Measurements from ENCODE around the gene TLR3.

TLR3 gene

GRCh38 chr4:186104890-186105646 is 36.1 kb downstream of the TLR3 start:
- no peak for DNase-seq (ENCODE audit: low read depth in 1 of 2, low spot score in 1 of 2)

GRCh38 chr4:186105647-186106321 is 36.8 kb downstream of the TLR3 start:
- no peak for DNase-seq (ENCODE audit: low read depth in 1 of 2, low spot score in 1 of 2)

- DNase-seq (ENCODE audit: low read depth in 1 of 2, low spot score in 1 of 2), result no peak
These were observed 39.0 kb downstream of the TLR3 start for GRCh38 chr4:186107947-186108346.

DNA sequence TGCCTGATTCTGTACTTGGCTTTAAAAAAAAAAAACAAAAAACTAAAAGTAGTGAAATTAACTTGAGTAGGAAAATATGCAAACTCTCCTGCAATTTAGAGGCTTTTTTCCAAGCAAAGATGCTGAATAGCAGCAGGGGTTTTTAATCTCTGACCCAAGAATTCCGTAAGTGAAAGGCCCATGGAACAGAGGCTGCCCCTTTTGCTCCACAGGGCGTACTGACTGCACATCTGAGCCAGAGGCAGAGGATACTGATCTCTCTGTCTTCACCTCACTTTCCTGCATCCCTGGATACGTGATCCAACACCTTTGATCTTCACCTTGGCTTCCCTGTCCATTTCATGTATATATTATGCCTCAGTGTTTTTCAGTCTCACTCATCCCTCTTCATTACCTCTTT is 39.4 kb downstream of the TLR3 start:
- no peak for DNase-seq (ENCODE audit: low read depth in 1 of 2, low spot score in 1 of 2)

- DNase-seq (ENCODE audit: low read depth in 1 of 2, low spot score in 1 of 2), result no peak
These were observed 40.3 kb downstream of the TLR3 start for GRCh38 chr4:186109245-186109644.

DNA sequence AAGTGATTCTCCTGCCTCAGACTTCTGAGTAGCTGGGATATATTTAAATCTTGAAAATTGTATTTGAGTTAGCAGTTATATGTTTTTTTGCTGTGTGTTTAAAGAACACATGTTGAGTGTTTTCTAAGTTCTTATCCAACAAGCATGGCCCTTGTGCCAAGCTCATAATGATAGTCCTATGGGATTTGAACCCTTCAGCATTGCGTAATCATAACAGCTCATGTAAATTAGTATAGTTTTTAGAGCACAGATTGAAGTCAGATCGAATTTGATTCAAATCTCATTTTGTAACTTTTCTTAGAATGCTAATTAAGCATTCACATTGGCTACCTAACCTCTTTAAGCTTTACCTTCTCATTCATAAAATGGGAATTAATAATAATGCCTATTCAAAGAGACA is 47.7 kb downstream of the TLR3 start:
- no peak for DNase-seq (ENCODE audit: low read depth in 1 of 2, low spot score in 1 of 2)

DNA sequence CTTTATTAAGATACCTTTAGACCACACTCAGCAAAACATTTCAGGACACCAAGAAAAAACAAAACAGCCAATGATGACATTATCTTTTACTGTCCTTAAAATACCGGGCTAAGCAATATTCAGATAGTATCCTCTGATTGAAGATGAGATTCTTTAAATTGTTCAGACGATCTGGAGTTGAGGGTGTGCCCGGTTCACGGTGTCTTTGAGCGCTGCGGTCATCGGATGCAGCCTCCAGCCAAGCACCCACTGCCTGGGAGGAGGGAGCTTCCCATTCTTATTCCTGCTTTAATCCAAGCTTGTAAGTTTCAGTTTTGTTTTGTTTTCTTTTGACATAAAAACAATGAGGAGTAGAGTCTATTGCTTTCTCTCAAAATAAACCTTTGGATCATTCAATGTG is 49.6 kb downstream of the TLR3 start:
- DNase-seq (ENCODE audit: low read depth in 1 of 2, low spot score in 1 of 2), result no peak

DNA sequence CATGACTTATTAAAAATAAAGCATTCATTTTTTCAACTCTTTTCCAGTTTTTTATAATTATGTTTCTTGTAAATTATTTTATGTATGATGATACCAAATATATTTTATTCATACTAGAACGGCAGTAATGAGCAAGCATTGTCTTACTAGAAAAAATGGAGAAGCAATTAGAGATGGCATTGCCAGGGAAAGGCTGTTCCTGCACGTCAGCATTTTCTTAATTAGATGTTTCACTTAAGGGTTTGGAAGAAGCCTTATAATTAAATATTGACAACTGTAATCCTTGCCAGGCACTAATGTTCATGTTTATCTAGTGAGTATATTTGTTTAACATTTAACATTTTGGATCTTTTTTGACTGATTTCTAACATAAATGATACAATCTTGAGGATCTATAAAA is 52.1 kb downstream of the TLR3 start:
- no peak for DNase-seq (ENCODE audit: low read depth in 1 of 2, low spot score in 1 of 2)

- no peak for DNase-seq (ENCODE audit: low read depth in 1 of 2, low spot score in 1 of 2)
These were observed 59.9 kb downstream of the TLR3 start for GRCh38 chr4:186128842-186129241.

GRCh38 chr4:186131935-186132334 is 63.0 kb downstream of the TLR3 start:
- no peak for DNase-seq (ENCODE audit: low read depth in 1 of 2, low spot score in 1 of 2)

DNA sequence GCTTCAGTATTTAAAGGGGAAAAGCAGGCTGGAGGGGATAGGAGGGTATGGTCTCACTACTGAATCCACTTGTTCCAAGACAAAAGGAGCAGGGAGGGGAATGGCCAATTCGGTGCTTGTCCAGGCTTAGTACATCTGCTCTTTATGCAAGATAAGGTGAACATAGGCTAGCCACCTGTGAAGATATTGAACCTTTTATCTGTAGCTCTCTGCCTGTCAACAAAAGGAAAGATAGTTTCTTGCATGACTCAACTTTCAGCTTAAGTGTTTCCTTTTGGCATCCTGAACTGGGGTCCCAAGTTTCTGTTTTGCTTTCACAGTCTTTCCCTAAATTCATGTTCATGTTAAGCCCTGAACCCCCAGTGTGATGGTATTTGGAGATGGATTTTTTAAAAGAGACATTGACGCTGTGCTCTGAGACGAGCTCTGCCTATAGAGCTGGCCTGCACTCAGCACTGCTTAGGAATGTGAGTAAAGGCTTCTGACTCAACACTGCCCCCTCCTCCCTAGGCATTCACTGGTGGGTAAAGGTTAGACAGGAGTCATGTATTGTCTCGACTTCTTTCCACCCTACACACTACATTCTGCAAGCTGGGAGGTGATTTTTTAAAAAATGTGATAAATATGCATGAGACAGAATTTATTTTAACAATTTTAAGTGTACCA is 63.8 kb downstream of the TLR3 start:
- DNase-seq (ENCODE audit: low read depth in 1 of 2, low spot score in 1 of 2), result no peak

DNA sequence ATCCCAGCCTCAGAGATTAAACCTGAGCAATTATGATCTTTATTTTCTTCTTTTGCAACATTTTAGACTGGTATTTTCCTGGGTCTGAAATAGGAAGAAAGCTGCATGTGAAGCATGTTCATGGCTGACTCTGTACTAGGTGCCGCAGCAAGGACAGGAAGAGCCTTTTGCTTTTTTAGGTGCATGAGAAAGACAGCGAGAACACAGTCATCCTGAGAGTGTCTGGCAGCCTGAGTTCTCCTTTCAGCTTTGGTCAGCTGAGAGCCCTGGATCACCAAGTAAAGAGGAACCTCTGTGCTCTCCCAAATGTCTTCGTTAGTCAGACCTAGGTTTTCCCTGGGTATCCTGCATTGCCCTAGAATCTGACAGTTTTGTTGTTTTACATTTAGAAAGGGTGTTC is 65.3 kb downstream of the TLR3 start:
- DNase-seq (ENCODE audit: low read depth in 1 of 2, low spot score in 1 of 2), result no peak

GRCh38 chr4:186134861-186135260 is 65.9 kb downstream of the TLR3 start:
- no peak for DNase-seq (ENCODE audit: low read depth in 1 of 2, low spot score in 1 of 2)

DNA sequence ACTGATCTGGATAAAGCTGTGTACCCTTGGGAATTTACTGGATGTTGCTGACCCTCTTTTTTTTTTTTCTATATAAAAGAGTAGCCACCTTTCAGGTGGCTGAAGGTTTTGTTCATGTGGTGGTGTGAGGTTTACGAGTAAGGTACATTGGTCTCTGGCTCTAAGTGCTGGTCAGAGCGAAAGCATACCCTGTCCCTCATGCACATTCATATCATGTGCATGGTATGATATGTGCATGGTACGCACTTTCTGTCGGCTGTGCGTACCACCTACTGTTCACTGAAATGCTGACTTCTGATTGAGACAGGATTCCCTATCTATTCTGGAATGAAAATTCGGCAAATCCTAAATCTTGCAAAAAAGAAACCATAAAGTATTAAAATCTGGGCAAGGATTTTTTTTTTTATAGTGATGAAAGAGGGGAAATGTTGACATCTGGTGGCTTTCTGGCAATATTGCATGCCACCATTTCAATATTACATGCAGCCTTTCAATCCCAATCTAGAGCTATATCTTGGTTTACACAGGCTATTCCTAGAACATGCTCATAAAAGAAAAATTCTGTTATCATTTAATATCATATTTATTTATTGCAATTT is 68.3 kb downstream of the TLR3 start:
- DNase-seq (ENCODE audit: low read depth in 1 of 2, low spot score in 1 of 2), result no peak
